Activated T-cell treated with anti-CD3 and anti-CD28 coated beads, Interleukin-2, amount 50 U/mL, for 4 hours (primary cell): ENCODE data around the gene ZNF768. TPM values are rescaled to one million over a fixed set of nuclear protein-coding genes. Genes with fewer than 3 reads are reported as not detected.
"Not testable (repeated sequence)": the region's sequence is repeated elsewhere in the genome, so short reads cannot be mapped to it uniquely, and the experiment has no call there.

Experiments used
- ATAC-seq, 2 donors: fragments of 200-7000 bp; cut with Tn5 transposase; one replicate each; pipeline ENCODE4 v1.10.0; 2021
- DNase-seq: peaks from one replicate; pipeline ENCODE4 v3.0.0-alpha.2; 2020
- H3K27me3 Mint-ChIP-seq: one replicate; pipeline ENCODE4 v1.8.0; 2021; ENCODE audit warnings: low read depth, mixed read lengths
- H3K36me3 Mint-ChIP-seq: one replicate; pipeline ENCODE4 v1.8.0; 2022; ENCODE audit warnings: mixed read lengths; ENCODE audit not compliant: insufficient read depth
- H3K4me1 Mint-ChIP-seq: one replicate; pipeline ENCODE4 v1.8.0; 2021; ENCODE audit warnings: low read depth, mixed read lengths
- H3K4me3 Mint-ChIP-seq: one replicate; pipeline ENCODE4 v1.8.0; 2021; ENCODE audit warnings: mild to moderate bottlenecking, moderate library complexity, mixed read lengths
- H3K9me3 Mint-ChIP-seq: one replicate; pipeline ENCODE4 v1.8.0; 2021; ENCODE audit warnings: mixed read lengths
- total RNA-seq, 3 donors: library from RNA; stranded (reverse); gene quantifications; one replicate each; pipeline ENCODE4 v1.2.1, GENCODE V29; 2021

The ZNF768 gene
- total RNA-seq, 3 donors from 2014 or later: 9.1 to 10.7 (median 10.5) TPM

DNA sequence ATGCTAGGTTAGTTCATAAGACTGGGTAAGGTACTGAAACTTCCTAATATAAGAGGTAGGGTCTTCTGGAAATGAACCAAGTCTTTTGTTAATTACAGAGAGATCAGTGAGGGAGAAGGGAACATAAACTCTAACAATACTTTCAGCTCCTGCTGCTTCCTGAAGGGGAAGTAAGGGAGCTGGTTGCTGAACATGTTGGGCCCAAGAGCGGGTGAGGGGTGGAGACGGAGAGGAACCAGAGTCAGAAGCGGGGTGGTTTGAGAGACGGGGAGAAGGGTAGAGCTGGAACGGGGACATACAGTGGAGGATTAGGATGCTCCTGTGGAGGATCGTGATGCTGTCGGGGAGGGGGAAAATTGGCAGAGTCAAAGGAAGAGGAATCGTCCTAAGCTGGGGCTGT lies 19.7 kb upstream of the ZNF768 start:
- H3K4me3 Mint-ChIP-seq: no peak overlapping the region
- H3K9me3 Mint-ChIP-seq: no peaks in the 10 kb centered on the region
- peaks cover 13% of the 10 kb centered on the region for H3K4me1 Mint-ChIP-seq
- DNase-seq (no peak), ATAC-seq (no peak)
- no peaks in the 10 kb centered on the region for H3K27me3 Mint-ChIP-seq
- H3K36me3 Mint-ChIP-seq: no peaks in the 10 kb centered on the region

DNA sequence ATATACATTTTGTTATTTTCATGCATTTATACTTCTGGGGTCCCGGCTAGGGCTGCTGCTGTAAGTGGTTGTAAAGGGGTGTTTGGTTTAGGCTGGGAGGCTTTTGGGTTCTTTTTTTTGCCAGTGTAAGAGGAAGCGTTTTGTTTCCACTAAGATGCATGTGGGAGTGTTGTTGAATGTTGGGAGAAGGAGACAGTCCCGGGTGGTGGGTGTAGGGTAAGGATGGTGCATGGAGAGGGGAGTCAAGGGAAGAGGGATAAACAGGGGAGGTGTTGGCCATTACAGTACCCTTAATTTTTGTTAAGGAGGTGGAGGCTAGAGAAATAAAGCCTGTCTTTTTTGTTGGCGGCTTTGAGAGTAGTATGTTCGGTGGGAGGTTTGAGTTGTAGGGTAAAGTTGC lies 16.7 kb upstream of the ZNF768 start:
- Mint-ChIP-seq H3K36me3 (no peaks in the 10 kb centered on the region), H3K4me1 (no peaks in the 10 kb centered on the region), H3K27me3 (no peaks in the 10 kb centered on the region), H3K9me3 (no peaks in the 10 kb centered on the region), H3K4me3 (no peak overlapping the region)
- no peak for DNase-seq
- ATAC-seq: no peak

DNA sequence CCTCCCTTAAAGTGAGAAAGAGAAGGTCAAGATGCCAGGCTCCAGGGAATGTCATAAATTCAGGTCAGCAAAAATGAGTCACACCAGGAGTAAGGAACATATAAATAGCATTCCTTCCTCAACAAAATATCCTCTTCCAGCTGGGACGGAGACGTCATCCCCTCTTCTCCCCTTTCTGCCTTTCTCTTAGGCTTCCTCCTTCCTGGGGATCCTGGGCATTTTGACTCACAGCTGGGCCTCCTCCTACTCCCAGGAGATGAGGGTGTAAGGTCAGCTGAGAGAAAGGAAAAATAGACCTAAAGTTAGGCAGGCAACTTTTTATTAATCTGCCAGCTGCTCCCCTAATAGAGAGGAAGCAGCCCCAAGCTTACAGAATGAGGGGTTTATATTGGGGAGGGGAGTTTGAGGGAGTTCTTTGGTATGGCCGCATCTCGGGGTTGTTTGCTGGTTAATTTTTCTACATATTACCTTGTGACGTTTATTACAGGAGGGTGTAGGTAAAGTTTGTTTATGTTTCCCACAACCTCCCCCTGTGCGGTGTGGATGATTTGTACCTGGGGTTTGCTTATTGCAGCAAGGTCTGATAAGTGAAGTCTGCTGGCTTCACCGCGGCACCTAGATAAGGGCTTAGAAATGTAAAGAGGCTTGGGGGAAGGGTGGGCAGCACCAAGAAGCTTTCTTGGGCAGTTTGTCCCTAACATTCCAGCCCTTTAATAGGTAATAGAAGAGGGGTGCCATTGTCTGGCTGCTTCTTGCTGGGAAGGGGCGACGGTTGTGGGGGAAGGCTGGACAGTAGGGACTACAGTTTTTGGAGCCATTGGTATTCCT lies 15.3 kb upstream of the ZNF768 start:
- ATAC-seq (no peak), DNase-seq (no peak)
- peaks cover 5% of the 10 kb centered on the region for H3K4me1 Mint-ChIP-seq
- no peak overlapping the region for H3K4me3 Mint-ChIP-seq
- no peaks in the 10 kb centered on the region for H3K36me3 Mint-ChIP-seq
- no peaks in the 10 kb centered on the region for H3K27me3 Mint-ChIP-seq
- H3K9me3 Mint-ChIP-seq: no peaks in the 10 kb centered on the region

DNA sequence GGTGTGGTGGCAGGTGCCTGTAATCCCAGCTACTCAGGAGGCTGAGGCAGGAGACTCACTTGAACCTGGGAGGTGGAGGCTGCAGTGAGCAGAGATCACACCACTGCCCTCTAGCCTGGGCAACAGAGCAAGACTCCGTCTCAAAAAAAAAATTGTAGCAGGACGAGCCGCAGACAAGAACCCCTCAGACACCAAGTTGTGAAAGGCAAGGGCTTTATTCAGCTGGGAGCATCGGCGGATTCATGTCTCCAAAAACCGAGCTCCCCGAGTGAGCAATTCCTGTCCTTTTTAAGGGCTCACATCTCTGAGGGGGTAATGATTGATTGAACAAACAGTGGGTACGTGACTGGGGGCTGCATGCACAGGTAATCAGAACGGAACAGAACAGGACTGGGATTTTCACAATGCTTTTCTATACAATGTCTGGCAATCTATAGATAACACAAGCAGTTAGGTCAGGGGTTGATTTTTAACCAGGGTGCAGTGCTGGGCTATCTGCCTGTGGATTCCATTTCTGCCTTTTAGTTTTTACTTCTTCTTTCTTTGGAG lies 14.6 kb upstream of the ZNF768 start:
- DNase-seq, H3K9me3 Mint-ChIP-seq, H3K36me3 Mint-ChIP-seq, H3K4me3 Mint-ChIP-seq, H3K27me3 Mint-ChIP-seq, ATAC-seq: not testable (repeated sequence)
- H3K4me1 Mint-ChIP-seq: peaks cover 12% of the 10 kb centered on the region

DNA sequence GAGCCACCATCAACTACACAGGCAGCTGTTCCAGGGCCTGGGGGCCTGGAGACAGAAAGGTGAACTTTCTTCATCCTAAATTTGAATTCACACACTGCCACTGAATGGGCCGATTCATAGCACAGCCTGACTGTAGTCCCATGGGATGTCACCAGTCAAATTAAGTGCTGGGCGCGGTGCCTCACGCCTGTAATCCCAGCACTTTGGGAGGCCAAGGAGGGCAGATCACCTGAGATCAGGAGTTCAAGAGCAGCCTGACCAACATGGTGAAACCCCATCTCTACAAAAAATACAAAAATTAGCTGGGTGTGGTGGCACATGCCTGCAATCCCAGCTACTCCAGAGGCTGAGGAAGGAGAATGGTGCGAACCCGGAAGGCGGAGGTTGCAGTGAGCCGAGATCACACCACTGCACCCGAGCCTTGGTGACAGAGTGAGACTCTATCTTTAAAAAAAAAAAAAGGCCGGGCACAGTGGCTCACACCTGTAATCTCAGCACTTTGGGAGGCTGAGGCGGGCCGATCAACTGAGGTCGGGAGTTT lies 13.7 kb upstream of the ZNF768 start:
- H3K36me3 Mint-ChIP-seq, H3K4me3 Mint-ChIP-seq, ATAC-seq, H3K27me3 Mint-ChIP-seq, DNase-seq, H3K9me3 Mint-ChIP-seq: not testable (repeated sequence)
- H3K4me1 Mint-ChIP-seq: peaks cover 16% of the 10 kb centered on the region

DNA sequence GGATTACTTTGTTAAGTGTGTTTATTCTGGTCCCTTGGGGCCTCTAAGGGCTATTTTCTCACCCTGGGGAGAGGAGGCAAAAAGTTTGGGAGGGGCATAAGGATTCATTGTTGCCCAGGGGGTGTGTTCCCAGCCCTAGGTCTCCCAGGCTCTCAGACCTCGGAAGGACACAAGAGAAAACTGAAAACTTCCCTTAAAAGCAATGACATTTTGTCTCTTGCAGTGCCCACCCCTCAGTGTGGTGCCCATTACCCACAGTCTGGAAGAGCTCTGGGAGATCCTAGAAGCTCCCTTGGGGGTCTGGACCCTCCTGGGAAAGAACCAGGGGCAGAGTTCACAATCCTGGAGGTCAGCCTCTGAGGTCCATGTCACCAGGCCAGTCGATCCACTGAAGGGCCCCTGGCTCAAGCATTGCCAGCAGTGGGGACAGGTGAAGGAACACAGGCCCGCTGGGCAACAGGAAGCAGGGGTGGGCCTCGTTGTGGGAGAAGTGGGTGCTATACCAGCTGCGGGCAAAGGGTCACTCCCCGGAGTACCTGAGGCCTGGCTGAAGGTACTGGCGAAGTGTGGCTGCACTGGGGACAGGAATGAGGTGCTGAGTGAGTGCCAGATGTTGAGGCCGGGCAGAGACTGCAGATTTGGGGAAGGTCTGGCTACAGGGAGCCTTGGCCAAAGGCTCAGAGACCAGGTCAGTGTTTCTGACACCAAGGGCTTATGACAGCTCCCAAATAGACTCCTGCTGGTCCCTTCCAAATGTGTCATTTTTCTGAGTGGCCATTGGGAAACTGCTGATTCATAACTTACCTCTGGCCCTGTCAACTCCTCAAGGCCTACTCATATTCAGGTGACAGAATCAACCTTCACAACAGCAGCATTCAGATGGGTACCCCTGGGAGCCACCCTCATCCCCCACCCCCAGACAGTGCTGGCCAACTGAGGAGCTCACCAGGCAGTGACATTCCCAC lies 12.9 kb upstream of the ZNF768 start:
- DNase-seq: no peak
- Mint-ChIP-seq H3K36me3 (peaks cover 2% of the 10 kb centered on the region), H3K4me3 (no peak overlapping the region), H3K4me1 (peaks cover 16% of the 10 kb centered on the region), H3K27me3 (no peaks in the 10 kb centered on the region), H3K9me3 (no peaks in the 10 kb centered on the region)
- no peak for ATAC-seq

DNA sequence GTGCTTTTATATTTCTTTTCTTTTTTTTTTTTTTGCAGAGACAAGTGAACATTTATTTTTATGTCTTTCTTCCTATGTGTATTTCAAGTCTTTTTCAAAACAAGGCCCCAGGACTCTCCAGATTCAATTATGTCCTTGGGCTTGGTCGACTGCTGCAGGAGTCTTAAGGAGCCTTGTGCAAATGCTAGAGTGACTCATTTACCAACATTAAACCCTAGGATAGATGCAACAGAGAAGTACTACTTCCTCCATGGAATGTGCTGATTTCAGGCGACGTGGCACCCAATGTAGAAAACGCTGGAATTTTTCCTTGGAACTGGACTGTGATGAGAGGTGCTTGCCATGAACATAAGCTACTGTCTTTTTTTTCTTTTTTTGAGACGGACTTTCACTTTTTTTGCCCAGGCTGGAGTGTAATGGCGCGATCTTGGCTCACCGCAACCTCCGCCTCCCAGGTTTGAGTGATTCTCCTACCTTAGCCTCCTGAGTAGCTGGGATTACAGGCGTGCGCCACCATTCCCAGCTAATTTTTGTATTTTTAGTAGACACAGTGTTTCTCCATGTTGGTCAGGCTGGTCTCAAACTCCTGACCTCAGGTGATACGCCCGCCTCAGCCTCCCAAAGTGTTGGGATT lies 10.1 kb upstream of the ZNF768 start:
- H3K4me3 Mint-ChIP-seq: peak overlapping the region; percentile 89

DNA sequence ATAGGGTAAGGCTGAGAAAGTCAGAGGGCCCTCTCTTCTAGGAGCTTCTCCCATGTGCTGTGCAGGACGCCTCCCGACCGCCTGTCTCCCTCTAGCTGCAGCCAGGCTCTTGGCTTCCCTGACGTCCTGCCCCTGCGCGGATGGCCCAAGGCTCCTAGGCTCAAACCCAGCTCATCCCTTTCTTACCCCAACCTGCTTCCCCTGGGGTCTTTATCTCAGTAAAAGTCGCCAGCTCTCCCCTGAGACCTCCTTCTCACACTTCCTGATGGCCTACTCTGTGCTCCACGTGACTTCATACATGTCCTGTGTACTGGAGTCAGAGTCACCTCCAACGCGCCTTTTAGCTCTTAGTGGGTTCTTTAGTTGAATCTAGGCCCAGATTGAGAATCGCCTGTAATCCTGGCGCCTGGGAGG lies 9.4 kb upstream of the ZNF768 start:
- ATAC-seq: peak; percentile 66 to 69
- H3K36me3 Mint-ChIP-seq: peaks cover 2% of the 10 kb centered on the region
- no peaks in the 10 kb centered on the region for H3K27me3 Mint-ChIP-seq
- H3K9me3 Mint-ChIP-seq: no peaks in the 10 kb centered on the region
- H3K4me1 Mint-ChIP-seq: peaks cover 25% of the 10 kb centered on the region
- DNase-seq: peak; percentile 61
- H3K4me3 Mint-ChIP-seq: peak overlapping the region; percentile 89

More for the DNA sequence above, 10.1 kb upstream of the ZNF768 start:
- H3K36me3 Mint-ChIP-seq, DNase-seq, ATAC-seq, H3K27me3 Mint-ChIP-seq, H3K9me3 Mint-ChIP-seq: not testable (repeated sequence)
- peaks cover 21% of the 10 kb centered on the region for H3K4me1 Mint-ChIP-seq

DNA sequence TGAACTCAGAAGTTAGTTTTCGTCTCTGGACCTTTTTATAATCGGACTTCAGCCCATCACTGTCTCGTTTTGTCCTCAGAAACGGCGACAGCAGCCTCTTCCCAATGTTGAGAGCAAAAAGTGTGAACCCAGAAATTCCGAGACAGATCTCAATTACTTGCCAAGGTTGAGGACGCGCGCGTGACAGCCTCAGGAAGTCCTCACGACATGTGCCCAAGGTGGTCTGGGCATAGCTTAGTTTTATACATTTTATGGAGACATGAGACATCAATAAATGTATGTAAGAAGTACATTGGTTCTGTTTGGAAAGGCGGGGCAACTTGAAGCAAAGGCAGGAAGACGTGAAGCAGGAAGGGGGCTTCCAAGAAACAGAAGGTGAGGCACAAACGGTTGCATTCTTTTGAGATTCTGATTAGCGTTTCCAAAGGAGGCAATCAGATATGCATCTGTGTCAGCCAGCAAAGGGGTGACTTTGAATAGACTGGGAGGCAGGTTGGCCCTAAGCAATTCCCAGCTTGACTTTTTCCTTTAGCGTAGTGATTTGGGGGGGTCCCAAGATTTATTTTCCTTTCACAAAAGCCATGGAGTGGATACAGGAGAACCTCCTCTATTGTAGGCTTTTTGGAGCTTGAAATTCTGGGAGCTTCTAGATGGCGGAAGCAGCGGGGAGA lies 8.9 kb upstream of the ZNF768 start:
- no peaks in the 10 kb centered on the region for H3K9me3 Mint-ChIP-seq
- DNase-seq: no peak
- peaks cover 29% of the 10 kb centered on the region for H3K4me1 Mint-ChIP-seq
- peaks cover 2% of the 10 kb centered on the region for H3K36me3 Mint-ChIP-seq
- H3K4me3 Mint-ChIP-seq: peak overlapping the region; percentile 89
- H3K27me3 Mint-ChIP-seq: no peaks in the 10 kb centered on the region
- ATAC-seq: peak; percentile 16 to 27

DNA sequence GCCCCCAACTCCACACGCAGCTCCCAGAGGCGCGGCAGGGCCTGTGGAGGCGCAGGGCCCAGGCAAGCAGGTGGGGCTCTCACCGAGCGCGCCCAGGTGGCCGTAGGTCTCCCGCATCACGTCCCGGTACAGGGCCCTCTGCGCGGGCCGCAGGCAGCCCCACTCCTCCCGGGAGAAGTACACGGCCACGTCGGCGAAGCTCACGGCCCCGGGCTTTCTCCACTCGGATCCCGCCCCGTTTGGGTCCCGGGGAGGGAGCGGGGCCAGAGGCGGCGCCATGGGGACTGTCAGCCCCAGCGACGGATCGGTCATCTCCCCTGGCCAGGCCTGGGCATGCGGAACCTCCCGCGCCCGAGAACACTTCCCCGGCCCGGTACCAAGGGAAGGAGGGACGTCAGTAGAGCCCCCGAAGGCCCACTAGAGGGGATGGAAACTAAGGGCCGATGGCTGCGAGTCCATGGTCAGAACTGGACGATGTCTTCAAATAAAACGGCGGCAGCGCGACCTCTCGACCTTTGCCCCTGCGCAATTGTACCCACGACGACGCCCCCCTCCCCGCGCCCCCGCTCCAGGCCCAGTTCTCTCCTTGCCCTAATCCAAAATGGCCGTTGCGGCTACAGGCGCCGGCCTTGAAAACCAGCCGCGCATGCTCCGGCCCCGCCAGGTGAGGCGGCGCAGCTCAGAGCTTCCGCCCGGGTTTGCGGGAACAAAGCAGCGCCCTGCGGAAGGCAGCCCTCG lies 8.2 kb upstream of the ZNF768 start, which contains the start of gene ZNF747:
ZNF747 (minus strand) TSS at position 491 of the 738 bp plus-strand sequence; CDS start at position 312, 179 bp downstream.
- Mint-ChIP-seq H3K27me3 (no peaks in the 10 kb centered on the region), H3K4me1 (peaks cover 33% of the 10 kb centered on the region), H3K9me3 (no peaks in the 10 kb centered on the region), H3K4me3 (peak within 1 kb of the TSS; percentile 89), H3K36me3 (peaks cover 2% of the 10 kb centered on the region)
- peak; percentile 81 to 82 for ATAC-seq
- DNase-seq: peak; percentile 90

DNA sequence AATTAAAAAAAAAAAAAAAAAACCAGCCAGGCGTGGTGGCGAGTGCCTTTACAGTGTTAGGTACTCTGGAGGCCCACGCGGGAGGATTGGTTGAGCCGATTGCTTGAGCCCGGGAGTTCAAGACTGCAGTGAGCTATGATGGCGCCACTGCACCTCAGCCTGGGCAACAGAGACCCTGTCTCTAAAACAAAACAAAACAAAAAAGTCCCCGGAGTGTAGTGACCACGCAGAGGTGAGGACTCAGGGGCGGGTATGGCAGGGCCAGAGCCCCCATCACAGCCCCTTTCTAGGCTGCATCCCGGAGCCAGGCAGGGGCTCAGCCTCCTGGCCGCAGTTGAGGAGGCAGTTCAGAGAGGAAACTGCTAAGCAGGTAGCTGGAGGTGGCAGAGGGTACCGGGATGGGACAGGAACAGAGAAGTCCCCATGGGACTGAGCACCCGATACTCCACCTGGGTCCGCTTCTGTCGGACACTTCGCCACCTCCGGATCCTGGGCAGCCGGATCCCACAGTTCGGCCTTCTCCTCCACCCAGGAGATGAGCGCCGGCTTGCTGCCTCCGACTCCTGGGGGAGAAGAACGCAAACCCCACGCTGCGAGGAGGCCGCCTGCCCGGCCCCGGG lies 7.5 kb upstream of the ZNF768 start:
- Mint-ChIP-seq H3K27me3 (no peaks in the 10 kb centered on the region), H3K36me3 (peaks cover 2% of the 10 kb centered on the region), H3K9me3 (no peaks in the 10 kb centered on the region), H3K4me3 (peak overlapping the region; percentile 89), H3K4me1 (peaks cover 36% of the 10 kb centered on the region)
- DNase-seq (no peak), ATAC-seq (peak in 1 of 2 donors; percentile 4)

DNA sequence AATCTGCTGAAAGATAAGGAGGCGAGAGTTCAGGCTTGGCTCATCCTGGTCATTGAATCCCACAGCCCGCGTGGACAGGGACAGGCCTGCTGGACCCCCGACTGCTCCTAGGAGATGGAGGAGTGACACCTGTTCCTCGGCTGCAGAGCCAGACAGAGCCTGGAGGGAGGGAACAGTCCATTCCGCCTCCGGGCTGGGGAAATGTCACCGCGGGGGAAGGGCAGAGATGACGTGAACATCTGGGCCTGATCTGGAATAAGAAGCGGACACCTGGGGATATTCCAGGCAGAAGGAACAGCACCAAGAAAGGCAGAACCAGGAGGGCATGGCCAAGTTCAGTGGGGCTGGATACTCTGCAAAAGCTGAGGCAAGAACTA lies 6.8 kb upstream of the ZNF768 start:
- Mint-ChIP-seq H3K27me3 (no peaks in the 10 kb centered on the region), H3K4me3 (peak overlapping the region; percentile 89), H3K4me1 (peaks cover 40% of the 10 kb centered on the region), H3K9me3 (no peaks in the 10 kb centered on the region), H3K36me3 (peaks cover 2% of the 10 kb centered on the region)
- no peak for DNase-seq
- ATAC-seq: no peak
